ENCODE results near the gene POLR2L. TPM values are rescaled to one million over a fixed set of nuclear protein-coding genes. Genes with fewer than 3 reads are reported as not detected.

Gene POLR2L

GRCh38 chr11:791658-792534 lies 50.4 kb downstream of the POLR2L start:
- H3K9ac ChIP-seq (ENCODE audit: low read depth, low read length): no peak overlapping the region
- H3K27me3 ChIP-seq (ENCODE audit: control insufficient read depth, insufficient read depth, low read length): no peaks in the 10 kb centered on the region
- H3K4me2 ChIP-seq (ENCODE audit: low read length): no peak overlapping the region
- H3K36me3 ChIP-seq (ENCODE audit: insufficient read depth, low read length): peaks cover 13% of the 10 kb centered on the region
- H3K4me1 ChIP-seq (ENCODE audit: control insufficient read depth, insufficient read depth, low read length): peaks cover 36% of the 10 kb centered on the region
- H3K4me3 ChIP-seq (ENCODE audit: low read length): no peak overlapping the region
- H3K9me3 ChIP-seq (replicated peaks; ENCODE audit: low read length): no peaks in the 10 kb centered on the region

- Histone ChIP-seq H3K36me3 (ENCODE audit: insufficient read depth, low read length) (peaks cover 13% of the 10 kb centered on the region), H3K4me3 (ENCODE audit: low read length) (no peak overlapping the region), H3K4me1 (ENCODE audit: control insufficient read depth, insufficient read depth, low read length) (peaks cover 28% of the 10 kb centered on the region), H3K9me3 (replicated peaks; ENCODE audit: low read length) (no peaks in the 10 kb centered on the region), H3K9ac (ENCODE audit: low read depth, low read length) (no peak overlapping the region), H3K27me3 (ENCODE audit: control insufficient read depth, insufficient read depth, low read length) (no peaks in the 10 kb centered on the region), H3K4me2 (ENCODE audit: low read length) (no peak overlapping the region)
These were observed 51.4 kb downstream of the POLR2L start for GRCh38 chr11:790721-791564.

- Histone ChIP-seq H3K27me3 (ENCODE audit: control insufficient read depth, insufficient read depth, low read length) (no peaks in the 10 kb centered on the region), H3K9ac (ENCODE audit: low read depth, low read length) (no peak within 1 kb of the TSS), H3K4me1 (ENCODE audit: control insufficient read depth, insufficient read depth, low read length) (peaks cover 18% of the 10 kb centered on the region), H3K4me2 (ENCODE audit: low read length) (peak within 1 kb of the TSS; percentile 29), H3K36me3 (ENCODE audit: insufficient read depth, low read length) (peaks cover 13% of the 10 kb centered on the region), H3K4me3 (ENCODE audit: low read length) (peak within 1 kb of the TSS; percentile 42), H3K9me3 (replicated peaks; ENCODE audit: low read length) (no peaks in the 10 kb centered on the region)
These were observed 52.4 kb downstream of the POLR2L start, which contains the start of gene CEND1 for GRCh38 chr11:789943-790342. Gene CEND1 (minus strand): TSS chr11:790090. CDS start chr11:788576, 1,514 bp downstream.

Small RNA genes lying within 50 kb of the gene (small RNA-seq; reads per million reads assigned to genes)
- not detected for gene SNORA52

All from skeletal muscle satellite cell (primary cell).